Right cardiac atrium (tissue), 5 donors: ENCODE measurements around the gene ZNF385D. TPM values are rescaled to one million over a fixed set of nuclear protein-coding genes. Genes with fewer than 3 reads are reported as not detected.

Experiments
- ATAC-seq, 2 donors: fragments of 200-7000 bp; cut with Tn5 transposase; one replicate each; pipeline versions ENCODE4 v1.8.0 to v1.9.1; 2020; ENCODE audit warnings: moderate library complexity in 2 of 2, mild to moderate bottlenecking in 1 of 2
- DNase-seq, 3 donors: peaks; one replicate each; pipeline ENCODE4 v3.0.0-alpha.2; 2020
- H3K27ac ChIP-seq: one replicate; pipeline ENCODE4 v1.5.1; 2013; ENCODE audit warnings: mild to moderate bottlenecking, low read length, control low read depth, moderate library complexity
- H3K27me3 ChIP-seq: one replicate; pipeline ENCODE4 v1.6.1; 2013; ENCODE audit not compliant: control insufficient read depth, insufficient read depth
- H3K4me1 ChIP-seq: one replicate; pipeline ENCODE4 v1.6.1; 2013; ENCODE audit warnings: low read length; ENCODE audit not compliant: control insufficient read depth, insufficient read depth
- H3K4me3 ChIP-seq: one replicate; pipeline ENCODE4 v1.5.1; 2013; ENCODE audit warnings: low read length, control low read depth
- H3K9me3 ChIP-seq: one replicate; pipeline ENCODE4 v1.6.1; 2013; ENCODE audit warnings: low read length; ENCODE audit not compliant: control insufficient read depth
- WGBS: extraction: QIAGEN DNeasy Blood & Tissue Kit; methylation state at CpG from one replicate; pipeline ENCODE4 v1.1.7; 2013; 5-methylcytosine and 5-hydroxymethylcytosine counted together
- intact Hi-C, 4 donors: fragments of 100-400 bp; cut with DNase I; formaldehyde crosslinking; loops; one replicate each; pipeline versions ENCODE4 v1.11.0 to v1.14.0; 2022 to 2023
- polyA plus RNA-seq: library from polyadenylated mRNA; stranded (reverse); fragments of 200-250 nt; gene quantifications from one replicate; pipeline ENCODE4 v1.2.3, GENCODE V29; 2013
- total RNA-seq, 4 donors: library from RNA; stranded (reverse); fragmentation: NEBNext Ultra II Directional; extraction: Animal tissue kit (Norgen Biotek cat#: 25700); gene quantifications; one replicate each; pipeline ENCODE4 v1.2.1, GENCODE V29; 2021
- donor health status: healthy with polysubstance abuse.
- donor health status: DM: no; HTN: yes; CAD: no.
- donor health status: DM: no; HTN: no; CAD: no.
- donor health status: DM: no; HTN: yes; CAD: no; lungs with severe emphysema.
- donor health status: DM: yes; HTN: yes; CAD: no.

Gene ZNF385D
- total and polyA plus RNA-seq, 5 donors: 0.86 to 1.8 (median 1.5) TPM

DNA sequence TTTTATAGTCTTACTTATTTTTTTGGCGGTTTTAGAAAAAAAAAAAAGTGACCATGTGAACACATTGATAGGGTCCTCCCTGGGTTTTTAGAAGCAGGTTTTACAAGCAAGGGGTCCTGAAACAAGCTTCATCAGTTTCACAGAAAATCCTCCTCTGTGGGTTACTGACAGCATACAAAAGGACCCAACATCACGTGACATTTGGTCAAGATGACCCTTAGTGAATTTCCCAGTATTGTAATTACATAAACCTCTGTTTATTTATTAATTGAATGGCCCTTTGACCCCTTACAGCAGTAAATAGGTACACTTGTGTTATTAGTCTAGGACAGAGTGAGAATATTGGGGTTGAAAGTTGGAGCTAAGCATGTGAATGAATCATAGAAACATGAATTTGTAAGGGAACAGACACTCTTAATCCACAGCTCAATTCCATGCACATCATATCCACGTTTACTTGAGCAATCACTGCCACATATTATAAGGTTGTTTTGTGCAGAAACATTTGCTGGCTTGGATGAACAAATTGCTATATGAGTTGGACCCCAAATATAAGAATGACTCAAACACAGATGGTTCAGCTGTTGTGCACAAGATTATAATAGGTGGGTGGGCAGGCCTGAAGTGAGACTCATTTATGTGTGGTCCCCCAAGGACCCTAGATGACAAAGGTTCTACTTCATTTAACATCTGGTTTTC lies 137.5 kb downstream of the ZNF385D start:
- Histone ChIP-seq H3K4me1 (no peaks in the 10 kb centered on the region), H3K9me3 (no peaks in the 10 kb centered on the region), H3K4me3 (no peak overlapping the region), H3K27ac (no peak overlapping the region), H3K27me3 (no peaks in the 10 kb centered on the region)
- intact Hi-C loops: no loop called here
- WGBS: 84% methylated on average over 3 of the region's 3 CpGs
- no peak for DNase-seq
- ATAC-seq: no peak

GRCh38 chr3:21601178-21601577 lies 149.8 kb downstream of the ZNF385D start:
- Histone ChIP-seq H3K4me3 (no peak overlapping the region), H3K27me3 (no peaks in the 10 kb centered on the region), H3K4me1 (no peaks in the 10 kb centered on the region), H3K9me3 (no peaks in the 10 kb centered on the region), H3K27ac (no peak overlapping the region)
- 66% methylated on average over 1 of the region's 1 CpG for WGBS
- ATAC-seq: no peak
- no peak for DNase-seq
- intact Hi-C loops: no loop called here

DNA sequence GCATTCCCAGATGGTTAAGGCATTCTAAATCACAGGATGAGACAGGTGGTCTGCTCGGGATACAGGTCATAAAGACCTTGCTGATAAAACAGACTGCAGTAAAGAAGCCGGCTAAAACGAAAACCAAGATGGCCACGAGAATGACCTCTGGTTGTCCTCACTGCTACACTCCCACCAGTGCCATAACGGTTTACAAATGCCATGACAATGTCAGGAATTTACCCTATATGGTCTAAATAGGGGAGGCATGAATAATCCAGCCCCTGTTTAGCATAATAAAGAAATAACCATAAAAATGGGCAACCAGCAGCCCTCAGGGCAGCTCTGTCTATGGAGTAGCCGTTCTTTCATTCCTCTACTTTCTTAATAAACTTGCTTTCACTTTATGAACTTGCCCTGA lies 151.1 kb downstream of the ZNF385D start:
- Histone ChIP-seq H3K27ac (no peak overlapping the region), H3K4me1 (no peaks in the 10 kb centered on the region), H3K9me3 (no peaks in the 10 kb centered on the region), H3K4me3 (no peak overlapping the region), H3K27me3 (no peaks in the 10 kb centered on the region)
- no peak for DNase-seq
- whole genome bisulfite sequencing: 88% methylated on average over 6 of the region's 6 CpGs
- no peak for ATAC-seq
- intact Hi-C loops: no loop called here

GRCh38 chr3:21592828-21593227 lies 158.2 kb downstream of the ZNF385D start:
- intact Hi-C loops: no loop called here
- 77% methylated on average over 4 of the region's 4 CpGs for WGBS
- ATAC-seq: no peak

GRCh38 chr3:21587894-21588293 lies 163.1 kb downstream of the ZNF385D start:
- intact Hi-C loops: no loop called here
- Histone ChIP-seq H3K4me1 (no peaks in the 10 kb centered on the region), H3K9me3 (no peaks in the 10 kb centered on the region), H3K4me3 (no peak overlapping the region), H3K27me3 (no peaks in the 10 kb centered on the region), H3K27ac (no peak overlapping the region)
- ATAC-seq (no peak), DNase-seq (no peak)
- 49% methylated on average over 1 of the region's 1 CpG for WGBS

More at GRCh38 chr3:21592828-21593227, 158.2 kb downstream of the ZNF385D start:
- DNase-seq: no peak
- Histone ChIP-seq H3K9me3 (no peaks in the 10 kb centered on the region), H3K4me1 (no peaks in the 10 kb centered on the region), H3K27me3 (no peaks in the 10 kb centered on the region), H3K27ac (no peak overlapping the region), H3K4me3 (no peak overlapping the region)

GRCh38 chr3:21585216-21585740 lies 165.7 kb downstream of the ZNF385D start:
- intact Hi-C loops: no loop called here
- WGBS: 76% methylated on average over 3 of the region's 3 CpGs

DNA sequence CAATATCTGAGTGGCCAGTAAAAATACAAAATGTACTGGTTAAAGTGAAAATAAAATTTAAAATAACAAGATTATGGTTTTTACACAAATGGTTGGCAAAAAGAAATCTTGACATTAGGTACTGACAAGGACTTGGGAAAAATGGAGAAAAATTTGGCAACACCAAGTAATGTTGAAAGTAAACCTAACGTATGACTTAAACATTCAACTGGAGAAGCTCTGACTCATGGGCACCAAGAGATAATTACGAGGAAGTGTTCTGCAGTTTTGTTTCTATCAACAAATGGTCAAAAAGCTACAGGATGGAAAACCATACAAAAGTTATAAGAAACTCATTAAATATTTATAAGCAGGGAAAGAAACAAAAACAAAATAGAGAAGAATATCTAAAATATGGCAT lies 177.7 kb downstream of the ZNF385D start:
- Histone ChIP-seq H3K4me3 (no peak overlapping the region), H3K27ac (no peak overlapping the region), H3K9me3 (no peaks in the 10 kb centered on the region), H3K4me1 (no peaks in the 10 kb centered on the region), H3K27me3 (no peaks in the 10 kb centered on the region)
- intact Hi-C loops: no loop called here
- no peak for DNase-seq
- ATAC-seq: no peak
- WGBS: 66% methylated on average over 2 of the region's 2 CpGs

More at GRCh38 chr3:21585216-21585740, 165.7 kb downstream of the ZNF385D start:
- DNase-seq: no peak
- no peaks in the 10 kb centered on the region for H3K9me3 ChIP-seq
- H3K27me3 ChIP-seq: no peaks in the 10 kb centered on the region
- no peak overlapping the region for H3K4me3 ChIP-seq
- H3K27ac ChIP-seq: no peak overlapping the region
- ATAC-seq: no peak
- no peaks in the 10 kb centered on the region for H3K4me1 ChIP-seq

DNA sequence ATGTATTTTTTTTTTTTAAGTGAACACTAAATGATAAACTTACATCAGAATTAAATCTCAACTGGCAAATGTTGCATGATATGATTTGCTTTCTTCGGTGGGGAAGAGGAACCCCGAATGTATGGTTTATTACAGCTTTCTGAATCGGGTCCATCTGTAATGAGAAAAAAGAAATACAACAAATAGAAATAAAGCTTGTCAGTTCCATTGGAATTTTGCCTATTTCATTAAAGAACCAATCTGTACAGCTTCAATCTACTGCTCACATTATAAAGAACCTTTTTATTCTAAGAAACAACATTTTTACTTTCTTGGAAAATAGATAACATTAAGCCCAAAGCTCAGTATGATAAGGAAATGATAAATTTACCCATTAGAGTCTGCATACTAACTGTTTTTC lies 186.5 kb downstream of the ZNF385D start:
- no peak for ATAC-seq
- no peak overlapping the region for H3K27ac ChIP-seq
- intact Hi-C loops: no loop called here
- 63% methylated on average over 3 of the region's 3 CpGs for WGBS
- no peaks in the 10 kb centered on the region for H3K4me1 ChIP-seq
- no peaks in the 10 kb centered on the region for H3K9me3 ChIP-seq
- no peak overlapping the region for H3K4me3 ChIP-seq
- H3K27me3 ChIP-seq: no peaks in the 10 kb centered on the region
- no peak for DNase-seq

- H3K9me3 ChIP-seq: no peaks in the 10 kb centered on the region
- no peaks in the 10 kb centered on the region for H3K4me1 ChIP-seq
- H3K27ac ChIP-seq: no peak overlapping the region
- H3K27me3 ChIP-seq: no peaks in the 10 kb centered on the region
- intact Hi-C loops: no loop called here
- ATAC-seq (no peak), DNase-seq (no peak)
- no peak overlapping the region for H3K4me3 ChIP-seq
Measured at GRCh38 chr3:21562243-21562642, 188.8 kb downstream of the ZNF385D start.

- Histone ChIP-seq H3K4me1 (no peaks in the 10 kb centered on the region), H3K4me3 (no peak overlapping the region), H3K27ac (no peak overlapping the region), H3K9me3 (no peaks in the 10 kb centered on the region), H3K27me3 (no peaks in the 10 kb centered on the region)
- ATAC-seq (no peak), DNase-seq (no peak)
- WGBS: 66% methylated on average over 2 of the region's 2 CpGs
- intact Hi-C loops: no loop called here
Measured at GRCh38 chr3:21561472-21561871, 189.5 kb downstream of the ZNF385D start.

- no peak for ATAC-seq
- no peak for DNase-seq
- Histone ChIP-seq H3K9me3 (no peaks in the 10 kb centered on the region), H3K27ac (no peak overlapping the region), H3K4me3 (no peak overlapping the region), H3K4me1 (no peaks in the 10 kb centered on the region), H3K27me3 (no peaks in the 10 kb centered on the region)
- intact Hi-C loops: no loop called here
- WGBS: 96% methylated on average over 2 of the region's 2 CpGs
Measured at GRCh38 chr3:21551019-21551418, 200.0 kb downstream of the ZNF385D start.

DNA sequence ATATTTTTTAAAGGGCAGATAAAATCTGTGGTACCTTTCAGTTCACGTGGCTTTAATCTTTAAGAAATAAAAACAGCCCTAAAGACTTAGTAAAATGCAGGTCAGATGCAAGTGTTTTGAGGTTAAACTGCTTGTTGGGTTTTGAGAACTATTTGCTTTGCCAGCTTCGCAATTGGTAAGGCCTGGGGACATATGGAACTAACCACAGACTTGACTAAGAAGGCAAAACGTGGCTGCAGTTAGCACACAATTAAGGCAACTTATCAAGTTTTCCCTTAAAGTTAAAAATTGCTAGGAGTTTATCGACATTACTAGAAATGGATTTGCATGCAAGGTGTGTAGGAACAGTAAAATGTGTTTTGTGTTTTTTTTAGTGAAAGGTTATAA lies 206.9 kb downstream of the ZNF385D start:
- H3K4me1 ChIP-seq: no peaks in the 10 kb centered on the region
- 64% methylated on average over 4 of the region's 4 CpGs for WGBS
- DNase-seq: no peak
- no peaks in the 10 kb centered on the region for H3K27me3 ChIP-seq
- intact Hi-C loops: no loop called here
- no peak overlapping the region for H3K4me3 ChIP-seq
- no peaks in the 10 kb centered on the region for H3K9me3 ChIP-seq
- H3K27ac ChIP-seq: no peak overlapping the region
- ATAC-seq: no peak
